DND-41 (cell line): Measurements from ENCODE around the gene PARN.
"Not testable (repeated sequence)": the region's sequence is repeated elsewhere in the genome, so short reads cannot be mapped to it uniquely, and the experiment has no call there.

Experiments
- ATAC-seq: fragments of 200-7000 bp; cut with Tn5 transposase; 3 replicates; pipeline ENCODE4 v1.9.1; 2021; ENCODE audit warnings: low read depth; ENCODE audit not compliant: insufficient read depth
- DNase-seq: peaks from one replicate; pipeline ENCODE4 v3.0.0-alpha.2; 2020
- H2AFZ ChIP-seq: 2 replicates; pipeline ENCODE4 v1.6.0; 2012; ENCODE audit warnings: low read depth, low read length
- H3K27ac ChIP-seq: 2 replicates; pipeline ENCODE4 v1.5.1; 2012; ENCODE audit warnings: low read length, inconsistent platforms
- H3K27me3 ChIP-seq: fragments of 200-600 bp; sonication (generic); 2 replicates; pipeline ENCODE4 v1.6.0; 2012; ENCODE audit warnings: low read length, mild to moderate bottlenecking, inconsistent platforms; ENCODE audit not compliant: insufficient read depth, poor library complexity
- H3K36me3 ChIP-seq: 2 replicates; pipeline ENCODE4 v1.5.1; 2012; ENCODE audit warnings: low read length, inconsistent platforms; ENCODE audit not compliant: insufficient read depth
- H3K4me1 ChIP-seq: 2 replicates; pipeline ENCODE4 v1.5.1; 2012; ENCODE audit warnings: mild to moderate bottlenecking, low read length; ENCODE audit not compliant: insufficient read depth
- H3K4me2 ChIP-seq: 2 replicates; pipeline ENCODE4 v1.6.0; 2012; ENCODE audit warnings: mild to moderate bottlenecking, moderate library complexity, low read length, inconsistent platforms; ENCODE audit not compliant: insufficient read depth
- H3K4me3 ChIP-seq, 2 experiments: fragments of 200-600 bp in 1 of 2; shearing (Covaris generic) in 1 of 2; 2 replicates each; pipeline ENCODE4 v1.5.1; 2012 to 2016; ENCODE audit warnings: inconsistent platforms in 2 of 2, low read length in 2 of 2, mild to moderate bottlenecking in 2 of 2, low read depth in 1 of 2, moderate library complexity in 1 of 2
- H3K79me2 ChIP-seq: 2 replicates; pipeline ENCODE4 v1.6.0; 2012; ENCODE audit warnings: low read length, inconsistent platforms; ENCODE audit not compliant: insufficient read depth
- H3K9ac ChIP-seq: 2 replicates; pipeline ENCODE4 v1.6.0; 2012; ENCODE audit warnings: low read depth, mild to moderate bottlenecking, inconsistent platforms, low read length, moderate library complexity
- H3K9me3 ChIP-seq: 2 replicates; pipeline ENCODE4 v1.5.1; 2012; ENCODE audit warnings: low read length, moderate library complexity, mild to moderate bottlenecking, inconsistent platforms; ENCODE audit not compliant: insufficient read depth, severe bottlenecking
- H4K20me1 ChIP-seq: 2 replicates; pipeline ENCODE4 v1.6.0; 2012; ENCODE audit warnings: low read length; ENCODE audit not compliant: insufficient read depth
- EZH2 ChIP-seq: IDR thresholded peaks from 3 replicates; pipeline ENCODE4 v1.6.1; 2012; ENCODE audit warnings: borderline replicate concordance, low read depth, mild to moderate bottlenecking, moderate library complexity, low read length, inconsistent platforms; ENCODE audit not compliant: severe bottlenecking
- TF ChIP-seq, protein P1 (sequence below): IDR thresholded peaks from 2 replicates; pipeline ENCODE4 v1.5.1; 2012; ENCODE audit warnings: borderline replicate concordance, low read length, moderate library complexity, mild to moderate bottlenecking; ENCODE audit not compliant: poor library complexity, severe bottlenecking; ENCODE audit errors: extremely low read depth

The PARN gene

DNA sequence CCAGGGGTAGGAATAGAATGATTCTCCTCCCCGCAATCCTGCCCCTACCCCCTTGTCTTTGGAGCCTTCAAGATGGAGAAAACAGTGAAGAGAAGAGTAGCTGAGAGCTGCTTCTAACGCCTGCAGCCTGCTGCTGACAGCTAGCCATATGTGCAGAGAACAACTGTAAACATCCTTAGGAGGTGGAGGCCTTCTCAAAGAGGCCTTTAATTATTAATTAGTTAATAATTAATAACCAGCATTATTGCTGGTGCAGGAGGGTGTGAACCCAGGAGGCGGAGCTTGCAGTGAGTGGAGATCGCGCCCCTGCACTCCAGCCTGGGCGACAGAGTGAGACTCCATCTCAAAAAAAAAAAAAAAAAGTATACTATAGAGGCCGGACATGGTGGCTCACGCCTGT, 11.1 kb upstream of the PARN start:
- TF ChIP-seq, protein P1, sequence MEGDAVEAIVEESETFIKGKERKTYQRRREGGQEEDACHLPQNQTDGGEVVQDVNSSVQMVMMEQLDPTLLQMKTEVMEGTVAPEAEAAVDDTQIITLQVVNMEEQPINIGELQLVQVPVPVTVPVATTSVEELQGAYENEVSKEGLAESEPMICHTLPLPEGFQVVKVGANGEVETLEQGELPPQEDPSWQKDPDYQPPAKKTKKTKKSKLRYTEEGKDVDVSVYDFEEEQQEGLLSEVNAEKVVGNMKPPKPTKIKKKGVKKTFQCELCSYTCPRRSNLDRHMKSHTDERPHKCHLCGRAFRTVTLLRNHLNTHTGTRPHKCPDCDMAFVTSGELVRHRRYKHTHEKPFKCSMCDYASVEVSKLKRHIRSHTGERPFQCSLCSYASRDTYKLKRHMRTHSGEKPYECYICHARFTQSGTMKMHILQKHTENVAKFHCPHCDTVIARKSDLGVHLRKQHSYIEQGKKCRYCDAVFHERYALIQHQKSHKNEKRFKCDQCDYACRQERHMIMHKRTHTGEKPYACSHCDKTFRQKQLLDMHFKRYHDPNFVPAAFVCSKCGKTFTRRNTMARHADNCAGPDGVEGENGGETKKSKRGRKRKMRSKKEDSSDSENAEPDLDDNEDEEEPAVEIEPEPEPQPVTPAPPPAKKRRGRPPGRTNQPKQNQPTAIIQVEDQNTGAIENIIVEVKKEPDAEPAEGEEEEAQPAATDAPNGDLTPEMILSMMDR, result no peak
- no peak for TF ChIP-seq EZH2
- no peak overlapping the region for H3K27ac ChIP-seq
- H3K79me2 ChIP-seq, result peaks cover 90% of the 10 kb centered on the region
- H3K27me3 ChIP-seq, result no peaks in the 10 kb centered on the region
- no peaks in the 10 kb centered on the region for H3K9me3 ChIP-seq
- H2AFZ ChIP-seq, result no peak overlapping the region
- DNase-seq (no peak), ATAC-seq (no peak)
- no peak overlapping the region for H3K9ac ChIP-seq
- peaks cover 65% of the 10 kb centered on the region for H3K36me3 ChIP-seq
- H3K4me2 ChIP-seq, result no peak overlapping the region
- H4K20me1 ChIP-seq, result peaks cover 79% of the 10 kb centered on the region
- no peaks in the 10 kb centered on the region for H3K4me1 ChIP-seq
- H3K4me3 ChIP-seq, result no peak overlapping the region

DNA sequence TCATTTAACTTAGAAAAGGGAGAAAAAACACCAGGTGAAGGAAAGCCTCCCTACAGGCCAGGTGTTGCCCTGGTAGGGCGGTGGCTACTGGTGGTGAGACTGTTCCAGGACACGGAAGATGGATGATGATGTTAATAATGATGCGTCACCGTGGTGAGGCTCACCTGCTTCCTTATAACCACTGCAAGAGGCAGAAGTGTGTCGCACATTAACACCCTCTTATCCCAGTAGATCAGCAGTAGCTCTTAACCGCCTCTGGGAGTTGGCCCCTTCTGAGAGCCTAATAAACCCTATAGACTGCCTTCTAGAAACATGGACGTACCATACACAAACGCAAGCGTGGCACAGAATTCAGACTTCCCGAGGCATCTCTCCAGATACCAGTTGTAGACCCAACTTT, 10.5 kb upstream of the PARN start:
- H3K9me3 ChIP-seq, result no peaks in the 10 kb centered on the region
- H3K27ac ChIP-seq, result no peak overlapping the region
- no peaks in the 10 kb centered on the region for H3K4me1 ChIP-seq
- ATAC-seq (no peak), DNase-seq (no peak)
- no peak for TF ChIP-seq EZH2
- TF ChIP-seq, protein P1, result no peak
- no peaks in the 10 kb centered on the region for H3K27me3 ChIP-seq
- no peak overlapping the region for H3K4me3 ChIP-seq
- H4K20me1 ChIP-seq, result peaks cover 84% of the 10 kb centered on the region
- H3K9ac ChIP-seq, result no peak overlapping the region
- no peak overlapping the region for H3K4me2 ChIP-seq
- H3K79me2 ChIP-seq, result peaks cover 97% of the 10 kb centered on the region
- H2AFZ ChIP-seq, result no peak overlapping the region
- H3K36me3 ChIP-seq, result peaks cover 58% of the 10 kb centered on the region

DNA sequence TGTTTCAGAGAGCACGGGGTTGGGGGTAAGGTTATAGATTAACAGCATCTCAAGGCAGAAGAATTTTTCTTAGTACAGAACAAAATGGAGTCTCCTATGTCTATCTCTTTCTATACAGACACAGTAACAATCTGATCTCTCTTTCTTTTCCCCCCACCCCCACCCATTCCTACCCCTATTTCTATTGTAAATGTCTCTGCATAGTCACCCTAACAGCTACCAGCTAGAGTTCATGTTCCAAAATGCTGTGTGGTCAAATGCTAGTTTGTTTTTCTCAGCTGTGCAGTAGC, 6.8 kb upstream of the PARN start:
- not testable (repeated sequence) for ATAC-seq, H3K4me2 ChIP-seq, H3K9me3 ChIP-seq, H2AFZ ChIP-seq, H3K4me3 ChIP-seq, DNase-seq, H3K27me3 ChIP-seq, H3K9ac ChIP-seq, H3K27ac ChIP-seq
- Histone ChIP-seq H4K20me1 (peaks cover 77% of the 10 kb centered on the region), H3K36me3 (peaks cover 52% of the 10 kb centered on the region), H3K79me2 (peaks cover 97% of the 10 kb centered on the region), H3K4me1 (peaks cover 23% of the 10 kb centered on the region)

DNA sequence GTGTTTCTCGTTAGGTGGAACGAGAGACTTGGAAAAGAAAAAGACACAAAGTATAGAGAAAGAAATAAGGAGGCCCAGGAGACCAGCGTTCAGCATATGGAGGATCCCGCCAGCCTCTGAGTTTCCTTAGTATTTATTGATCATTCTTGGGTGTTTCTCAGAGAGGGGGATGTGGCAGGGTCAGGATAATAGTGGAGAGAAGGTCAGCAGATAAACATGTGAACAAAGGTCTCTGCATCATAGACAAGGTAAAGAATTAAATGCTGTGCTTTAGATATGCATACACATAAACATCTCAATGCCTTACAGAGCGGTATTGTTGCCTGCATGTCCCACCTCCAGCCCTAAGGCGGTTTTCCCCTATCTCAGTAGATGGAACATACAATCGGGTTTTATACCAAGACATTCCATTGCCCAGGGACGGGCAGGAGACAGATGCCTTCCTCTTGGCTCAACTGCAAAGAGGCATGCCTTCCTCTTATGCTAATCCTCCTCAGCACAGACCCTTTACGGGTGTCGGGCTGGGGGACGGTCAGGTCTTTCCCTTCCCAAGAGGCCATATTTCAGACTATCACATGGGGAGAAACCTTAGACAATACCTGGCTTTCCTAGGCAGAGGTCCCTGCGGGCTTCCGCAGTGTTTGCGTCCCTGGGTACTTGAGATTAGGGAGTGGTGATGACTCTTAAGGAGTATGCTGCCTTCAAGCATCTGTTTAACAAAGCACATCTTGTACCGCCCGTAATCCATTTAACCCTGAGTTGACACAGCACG, 6.3 kb upstream of the PARN start:
- Histone ChIP-seq H3K36me3 (peaks cover 48% of the 10 kb centered on the region), H4K20me1 (peaks cover 72% of the 10 kb centered on the region), H3K79me2 (peaks cover 94% of the 10 kb centered on the region), H3K4me1 (peaks cover 28% of the 10 kb centered on the region)
- H3K27me3 ChIP-seq, H3K4me3 ChIP-seq, DNase-seq, H3K4me2 ChIP-seq, ATAC-seq, H3K9me3 ChIP-seq, H3K27ac ChIP-seq, H3K9ac ChIP-seq, H2AFZ ChIP-seq: not testable (repeated sequence)
